Osteoblast (primary cell): ENCODE measurements around the gene DGKD. TPM values are rescaled to one million over a fixed set of nuclear protein-coding genes. Genes with fewer than 3 reads are reported as not detected.

Source experiments
- DNase-seq: peaks from one replicate; pipeline ENCODE4 v3.0.0; 2011; ENCODE audit warnings: low spot score, mixed read lengths; ENCODE audit not compliant: insufficient read length; ENCODE audit errors: missing footprints
- H2AFZ ChIP-seq: 2 replicates; pipeline ENCODE4 v1.6.0; 2011; ENCODE audit warnings: mild to moderate bottlenecking, low read length
- H3K27ac ChIP-seq: 2 replicates; pipeline ENCODE4 v1.5.1; 2011; ENCODE audit warnings: mild to moderate bottlenecking, low read depth, low read length, moderate library complexity
- H3K27me3 ChIP-seq: 2 replicates; pipeline ENCODE4 v1.6.0; 2012; ENCODE audit warnings: mild to moderate bottlenecking, control low read depth, inconsistent platforms, low read length, moderate library complexity; ENCODE audit not compliant: insufficient read depth
- H3K36me3 ChIP-seq: 2 replicates; pipeline ENCODE4 v1.5.1; 2011; ENCODE audit warnings: mild to moderate bottlenecking, low read length, control low read depth, moderate library complexity; ENCODE audit not compliant: insufficient read depth
- H3K4me1 ChIP-seq: 2 replicates; pipeline ENCODE4 v1.5.1; 2011; ENCODE audit warnings: mild to moderate bottlenecking, low read length, control low read depth, moderate library complexity; ENCODE audit not compliant: insufficient read depth
- H3K4me2 ChIP-seq: 2 replicates; pipeline ENCODE4 v1.6.0; 2011; ENCODE audit warnings: mild to moderate bottlenecking, low read length; ENCODE audit not compliant: insufficient read depth
- H3K4me3 ChIP-seq: fragments of 200-600 bp; sonication (generic); 3 replicates; pipeline ENCODE4 v1.5.1; 2012; ENCODE audit warnings: mild to moderate bottlenecking, low read length, inconsistent platforms; ENCODE audit not compliant: insufficient read depth
- H3K79me2 ChIP-seq: 2 replicates; pipeline ENCODE4 v1.6.0; 2012; ENCODE audit warnings: mild to moderate bottlenecking, low read length, control low read depth, inconsistent platforms; ENCODE audit not compliant: insufficient read depth
- H3K9me3 ChIP-seq: 2 replicates; pipeline ENCODE4 v1.5.1; 2011; ENCODE audit warnings: low read depth, low read length, control low read depth
- H4K20me1 ChIP-seq: 2 replicates; pipeline ENCODE4 v1.6.0; 2012; ENCODE audit warnings: mild to moderate bottlenecking, low read length, control low read depth; ENCODE audit not compliant: insufficient read depth
- total RNA-seq: library from RNA; depleted of rRNA; stranded (reverse); fragments of >200 nt; gene quantifications from 2 replicates; pipeline ENCODE4 v1.2.3, GENCODE V29; 2012
- TF ChIP-seq, protein P1 (sequence below): IDR thresholded peaks from 2 replicates; pipeline ENCODE4 v1.5.1; 2011; ENCODE audit warnings: mild to moderate bottlenecking, low read depth, low read length, moderate library complexity; ENCODE audit errors: extremely low read depth

DGKD gene
- total RNA-seq, 1 donor, result 6.5 TPM

DNA sequence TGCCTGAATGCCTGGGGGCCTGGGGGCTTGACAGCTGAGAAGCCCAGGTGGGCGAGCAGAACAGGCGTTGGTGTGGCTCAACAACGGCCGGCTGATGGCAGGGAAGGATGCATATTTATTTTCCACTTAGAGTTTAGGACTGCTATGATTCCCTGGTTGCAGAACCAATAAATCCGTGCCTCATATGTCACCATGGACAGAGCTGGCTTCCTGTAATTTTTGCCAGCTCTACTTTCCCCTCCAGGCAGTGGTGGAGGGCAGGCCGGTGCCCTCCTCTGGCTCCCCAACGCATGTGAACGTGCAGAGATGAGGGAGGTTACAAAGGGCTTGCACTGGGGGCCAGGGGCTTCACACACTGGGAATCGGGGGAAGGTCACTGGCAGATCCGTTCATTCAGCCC, 28.5 kb upstream of the DGKD start:
- Histone ChIP-seq H3K4me3 (no peak overlapping the region), H3K9me3 (no peaks in the 10 kb centered on the region), H2AFZ (no peak overlapping the region), H3K4me1 (no peaks in the 10 kb centered on the region), H3K27ac (no peak overlapping the region), H3K27me3 (peaks cover 4% of the 10 kb centered on the region), H3K79me2 (no peaks in the 10 kb centered on the region), H4K20me1 (no peaks in the 10 kb centered on the region), H3K4me2 (no peak overlapping the region), H3K36me3 (no peaks in the 10 kb centered on the region)
- DNase-seq, result peak; percentile 5
- TF ChIP-seq, protein P1, sequence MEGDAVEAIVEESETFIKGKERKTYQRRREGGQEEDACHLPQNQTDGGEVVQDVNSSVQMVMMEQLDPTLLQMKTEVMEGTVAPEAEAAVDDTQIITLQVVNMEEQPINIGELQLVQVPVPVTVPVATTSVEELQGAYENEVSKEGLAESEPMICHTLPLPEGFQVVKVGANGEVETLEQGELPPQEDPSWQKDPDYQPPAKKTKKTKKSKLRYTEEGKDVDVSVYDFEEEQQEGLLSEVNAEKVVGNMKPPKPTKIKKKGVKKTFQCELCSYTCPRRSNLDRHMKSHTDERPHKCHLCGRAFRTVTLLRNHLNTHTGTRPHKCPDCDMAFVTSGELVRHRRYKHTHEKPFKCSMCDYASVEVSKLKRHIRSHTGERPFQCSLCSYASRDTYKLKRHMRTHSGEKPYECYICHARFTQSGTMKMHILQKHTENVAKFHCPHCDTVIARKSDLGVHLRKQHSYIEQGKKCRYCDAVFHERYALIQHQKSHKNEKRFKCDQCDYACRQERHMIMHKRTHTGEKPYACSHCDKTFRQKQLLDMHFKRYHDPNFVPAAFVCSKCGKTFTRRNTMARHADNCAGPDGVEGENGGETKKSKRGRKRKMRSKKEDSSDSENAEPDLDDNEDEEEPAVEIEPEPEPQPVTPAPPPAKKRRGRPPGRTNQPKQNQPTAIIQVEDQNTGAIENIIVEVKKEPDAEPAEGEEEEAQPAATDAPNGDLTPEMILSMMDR, result no peak

DNA sequence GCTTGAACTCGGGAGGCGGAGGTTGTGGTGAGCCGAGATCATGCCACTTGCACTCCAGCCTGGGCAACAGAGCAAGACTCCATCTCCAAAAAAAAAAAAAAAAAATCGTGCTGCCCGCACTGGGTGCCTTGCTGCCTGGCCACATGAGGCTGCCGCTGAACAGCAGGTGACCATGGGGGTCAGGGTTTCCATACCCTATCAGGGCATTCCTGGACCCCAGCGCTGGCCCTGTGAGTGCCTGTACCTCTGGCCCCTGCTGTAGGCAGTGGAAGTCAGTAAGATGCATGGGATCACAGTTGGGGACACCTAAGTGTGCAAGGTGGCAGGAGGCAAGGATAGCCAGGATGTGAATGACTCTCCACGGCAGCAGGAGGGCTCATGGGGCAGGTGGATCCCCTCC, 27.8 kb upstream of the DGKD start:
- H3K27ac ChIP-seq, result no peak overlapping the region
- no peak overlapping the region for H3K4me2 ChIP-seq
- no peaks in the 10 kb centered on the region for H3K79me2 ChIP-seq
- no peaks in the 10 kb centered on the region for H3K4me1 ChIP-seq
- H3K9me3 ChIP-seq, result no peaks in the 10 kb centered on the region
- DNase-seq, result no peak
- TF ChIP-seq, protein P1, result no peak
- H2AFZ ChIP-seq, result no peak overlapping the region
- no peaks in the 10 kb centered on the region for H3K27me3 ChIP-seq
- H3K4me3 ChIP-seq, result no peak overlapping the region
- H3K36me3 ChIP-seq, result no peaks in the 10 kb centered on the region
- H4K20me1 ChIP-seq, result no peaks in the 10 kb centered on the region

DNA sequence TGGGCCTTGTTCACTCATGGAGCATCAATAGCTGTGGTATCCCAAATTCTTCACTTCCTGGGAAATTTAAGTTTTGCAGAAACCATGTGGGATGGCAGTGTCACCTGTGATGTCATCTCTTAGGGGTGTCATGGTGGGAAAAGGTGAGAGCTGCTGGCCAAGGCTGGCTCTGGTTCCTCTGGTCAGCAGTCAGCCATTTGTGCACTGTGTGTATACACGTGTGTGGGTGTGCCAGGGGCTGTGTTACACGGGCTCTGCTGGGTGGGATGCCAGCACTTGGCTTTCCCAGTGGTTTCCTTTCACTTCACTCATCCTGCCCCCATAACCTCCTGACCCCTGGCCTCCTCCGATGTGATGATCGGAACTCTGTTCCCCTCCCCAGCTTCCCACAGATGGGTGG, 25.4 kb upstream of the DGKD start:
- no peaks in the 10 kb centered on the region for H3K36me3 ChIP-seq
- H2AFZ ChIP-seq, result no peak overlapping the region
- TF ChIP-seq, protein P1, result no peak
- no peak overlapping the region for H3K27ac ChIP-seq
- H3K4me2 ChIP-seq, result no peak overlapping the region
- no peak overlapping the region for H3K4me3 ChIP-seq
- no peaks in the 10 kb centered on the region for H4K20me1 ChIP-seq
- no peak for DNase-seq
- H3K79me2 ChIP-seq, result no peaks in the 10 kb centered on the region
- H3K4me1 ChIP-seq, result no peaks in the 10 kb centered on the region
- H3K27me3 ChIP-seq, result peaks cover 4% of the 10 kb centered on the region
- H3K9me3 ChIP-seq, result no peaks in the 10 kb centered on the region

DNA sequence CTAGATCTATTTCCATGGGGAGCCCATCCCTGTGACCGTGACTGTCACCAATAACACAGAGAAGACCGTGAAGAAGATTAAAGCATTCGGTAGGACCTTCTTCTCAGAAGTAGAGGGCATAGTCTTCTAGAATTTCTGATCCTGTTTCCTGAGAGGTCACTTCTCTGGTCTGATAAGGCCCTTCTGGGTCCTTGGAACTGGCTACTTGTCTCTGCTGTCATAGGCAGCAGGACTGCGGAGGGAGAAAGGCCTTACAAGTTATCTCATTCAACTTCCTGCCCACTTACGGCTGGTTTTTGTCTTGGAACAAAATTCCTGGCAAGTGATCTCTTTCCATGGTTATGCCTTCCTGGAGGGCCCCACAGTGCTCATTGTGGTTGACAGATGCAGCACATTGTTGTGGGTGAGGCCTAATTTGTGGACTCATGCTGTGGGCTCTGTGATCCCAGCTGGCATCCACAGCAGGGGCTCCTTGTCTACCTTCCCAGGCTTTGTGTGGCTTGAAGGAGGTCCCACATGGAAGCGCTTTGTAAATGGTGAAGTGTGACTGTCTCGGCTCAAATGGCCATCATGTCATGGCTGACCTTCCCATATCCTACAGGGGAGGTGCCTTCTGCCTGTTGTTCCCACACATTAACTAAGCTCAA, 24.7 kb upstream of the DGKD start:
- peak; percentile 22 for DNase-seq

More for the DNA sequence above, 24.7 kb upstream of the DGKD start:
- Histone ChIP-seq H2AFZ (no peak overlapping the region), H3K36me3 (no peaks in the 10 kb centered on the region), H3K27me3 (peaks cover 10% of the 10 kb centered on the region), H3K79me2 (no peaks in the 10 kb centered on the region), H3K4me1 (no peaks in the 10 kb centered on the region), H3K4me3 (no peak overlapping the region), H3K9me3 (no peaks in the 10 kb centered on the region), H3K27ac (no peak overlapping the region), H3K4me2 (no peak overlapping the region), H4K20me1 (no peaks in the 10 kb centered on the region)
- TF ChIP-seq, protein P1, result no peak
